Karpas-422 (cell line): ENCODE measurements around the gene KLK4. TPM values are rescaled to one million over a fixed set of nuclear protein-coding genes. Genes with fewer than 3 reads are reported as not detected.

ENCODE experiments used
- DNase-seq: peaks from one replicate; pipeline ENCODE4 v3.0.0-alpha.2; 2015
- H2AFZ ChIP-seq: fragments of 200-600 bp; sonication (generic); 2 replicates; pipeline ENCODE4 v1.6.1; 2014; ENCODE audit warnings: antibody characterized with exemption, low read length, mixed read lengths
- H3K27ac ChIP-seq: fragments of 200-600 bp; sonication (generic); 2 replicates; pipeline ENCODE4 v1.5.1; 2014; ENCODE audit warnings: mild to moderate bottlenecking, low read length, moderate library complexity
- H3K27me3 ChIP-seq: fragments of 200-600 bp; sonication (generic); 2 replicates; pipeline ENCODE4 v1.6.1; 2014; ENCODE audit warnings: low read length, mixed read lengths
- H3K36me3 ChIP-seq: fragments of 200-600 bp; sonication (generic); 2 replicates; pipeline ENCODE4 v1.6.1; 2014; ENCODE audit warnings: low read length, mixed read lengths; ENCODE audit not compliant: insufficient read depth
- H3K4me1 ChIP-seq: fragments of 200-600 bp; sonication (generic); 2 replicates; pipeline ENCODE4 v1.6.1; 2014; ENCODE audit warnings: mild to moderate bottlenecking, low read length, mixed read lengths
- H3K4me2 ChIP-seq: fragments of 200-600 bp; sonication (generic); 2 replicates; pipeline ENCODE4 v1.6.1; 2014; ENCODE audit warnings: low read length, low read depth, mild to moderate bottlenecking; ENCODE audit not compliant: poor library complexity, severe bottlenecking
- H3K4me3 ChIP-seq: fragments of 200-600 bp; sonication (generic); 2 replicates; pipeline ENCODE4 v1.5.1; 2014; ENCODE audit warnings: mild to moderate bottlenecking, antibody characterized with exemption, low read length, mixed read lengths
- H3K79me2 ChIP-seq: fragments of 200-600 bp; sonication (generic); 2 replicates; pipeline ENCODE4 v1.6.1; 2014; ENCODE audit warnings: mild to moderate bottlenecking, low read length, mixed read lengths
- H3K9ac ChIP-seq: fragments of 200-600 bp; sonication (generic); 2 replicates; pipeline ENCODE4 v1.6.0; 2014; ENCODE audit warnings: low read length
- H3K9me2 ChIP-seq: fragments of 200-600 bp; sonication (generic), shearing (Covaris generic); replicated peaks from 2 replicates; pipeline ENCODE4 v1.6.0; 2014; ENCODE audit warnings: mild to moderate bottlenecking, low read length, moderate library complexity; ENCODE audit not compliant: insufficient read depth
- H3K9me3 ChIP-seq: fragments of 300-700, 200-600 bp; sonication (generic); 2 replicates; pipeline ENCODE4 v1.6.1; 2014; ENCODE audit warnings: low read length, mixed read lengths
- H4K20me1 ChIP-seq: fragments of 200-600 bp; sonication (generic); 2 replicates; pipeline ENCODE4 v1.6.1; 2014; ENCODE audit warnings: mild to moderate bottlenecking, antibody characterized with exemption, low read length, low read depth; ENCODE audit not compliant: insufficient read depth
- total RNA-seq: library from RNA; depleted of rRNA; stranded (reverse); fragments of >200 nt; shearing (Covaris generic); gene quantifications from 2 replicates; pipeline ENCODE4 v1.2.3, GENCODE V29; 2014; ENCODE audit warnings: low replicate concordance

Gene KLK4
- total RNA-seq, 1 experiment from 2014 or later: not detected

- H3K79me2 ChIP-seq: no peaks in the 10 kb centered on the region
- H4K20me1 ChIP-seq: no peaks in the 10 kb centered on the region
- H3K4me1 ChIP-seq: no peaks in the 10 kb centered on the region
- no peak overlapping the region for H2AFZ ChIP-seq
- H3K27me3 ChIP-seq: no peaks in the 10 kb centered on the region
- H3K9me3 ChIP-seq: no peaks in the 10 kb centered on the region
- no peak for DNase-seq
- H3K9ac ChIP-seq: no peak overlapping the region
- no peak overlapping the region for H3K27ac ChIP-seq
- H3K9me2 ChIP-seq: no peaks in the 10 kb centered on the region
- no peak overlapping the region for H3K4me3 ChIP-seq
- no peaks in the 10 kb centered on the region for H3K36me3 ChIP-seq
- H3K4me2 ChIP-seq: no peak overlapping the region
Observed at GRCh38 chr19:50889638-50890037, 21.6 kb downstream of the KLK4 start.

DNA sequence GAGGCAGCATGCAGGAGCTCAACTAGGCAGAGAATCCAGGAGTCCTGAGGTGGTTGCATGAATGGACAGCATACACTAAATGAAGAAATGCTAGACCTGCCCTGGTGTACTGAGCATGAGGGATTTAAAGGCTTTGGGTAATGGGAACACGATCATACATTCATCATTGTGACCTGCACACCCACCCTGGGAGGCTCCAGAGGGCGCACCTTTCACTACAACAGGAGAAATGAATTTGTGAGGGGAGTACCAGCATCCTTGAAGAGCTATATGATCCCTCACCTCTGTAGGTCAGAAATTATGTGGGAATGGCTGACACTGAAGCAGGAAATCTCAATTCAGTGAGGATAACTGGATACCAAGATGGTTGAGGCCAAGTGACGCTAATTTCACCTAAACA lies 29.0 kb downstream of the KLK4 start:
- H4K20me1 ChIP-seq: no peaks in the 10 kb centered on the region
- H3K36me3 ChIP-seq: no peaks in the 10 kb centered on the region
- H3K4me3 ChIP-seq: no peak overlapping the region
- H3K9ac ChIP-seq: no peak overlapping the region
- DNase-seq: peak; percentile 67
- H3K27ac ChIP-seq: no peak overlapping the region
- no peaks in the 10 kb centered on the region for H3K79me2 ChIP-seq
- no peaks in the 10 kb centered on the region for H3K27me3 ChIP-seq
- no peaks in the 10 kb centered on the region for H3K9me2 ChIP-seq
- no peaks in the 10 kb centered on the region for H3K4me1 ChIP-seq
- no peak overlapping the region for H2AFZ ChIP-seq
- no peaks in the 10 kb centered on the region for H3K9me3 ChIP-seq
- no peak overlapping the region for H3K4me2 ChIP-seq

DNA sequence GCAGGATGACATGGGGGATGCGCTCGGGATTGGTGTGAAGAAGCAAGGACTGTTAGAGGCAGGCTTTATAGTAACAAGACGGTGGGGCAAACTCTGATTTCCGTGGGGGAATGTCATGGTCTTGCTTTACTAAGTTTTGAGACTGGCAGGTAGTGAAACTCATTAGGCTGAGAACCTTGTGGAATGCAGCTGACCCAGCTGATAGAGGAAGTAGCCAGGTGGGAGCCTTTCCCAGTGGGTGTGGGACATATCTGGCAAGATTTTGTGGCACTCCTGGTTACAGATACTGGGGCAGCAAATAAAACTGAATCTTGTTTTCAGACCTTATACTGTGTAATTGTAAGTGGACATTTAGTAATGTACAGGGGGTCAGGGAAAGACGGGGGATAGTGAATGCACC lies 31.0 kb downstream of the KLK4 start:
- Histone ChIP-seq H3K9me2 (no peaks in the 10 kb centered on the region), H3K4me1 (no peaks in the 10 kb centered on the region)

DNA sequence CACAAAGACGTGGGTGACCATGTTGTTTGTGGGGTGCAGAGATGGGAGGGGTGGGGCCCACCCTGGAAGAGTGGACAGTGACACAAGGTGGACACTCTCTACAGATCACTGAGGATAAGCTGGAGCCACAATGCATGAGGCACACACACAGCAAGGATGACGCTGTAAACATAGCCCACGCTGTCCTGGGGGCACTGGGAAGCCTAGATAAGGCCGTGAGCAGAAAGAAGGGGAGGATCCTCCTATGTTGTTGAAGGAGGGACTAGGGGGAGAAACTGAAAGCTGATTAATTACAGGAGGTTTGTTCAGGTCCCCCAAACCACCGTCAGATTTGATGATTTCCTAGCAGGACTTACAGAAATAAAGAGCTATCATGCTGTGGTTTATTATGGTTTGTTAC lies 32.3 kb downstream of the KLK4 start:
- DNase-seq: no peak
- Histone ChIP-seq H3K9me2 (no peaks in the 10 kb centered on the region), H3K4me1 (no peaks in the 10 kb centered on the region), H4K20me1 (no peaks in the 10 kb centered on the region), H3K9ac (no peak overlapping the region), H3K36me3 (no peaks in the 10 kb centered on the region), H3K79me2 (no peaks in the 10 kb centered on the region), H3K27ac (no peak overlapping the region), H3K4me3 (no peak overlapping the region), H3K4me2 (no peak overlapping the region), H3K27me3 (no peaks in the 10 kb centered on the region), H2AFZ (no peak overlapping the region), H3K9me3 (no peaks in the 10 kb centered on the region)

More for the DNA sequence above, 31.0 kb downstream of the KLK4 start:
- Histone ChIP-seq H3K36me3 (no peaks in the 10 kb centered on the region), H2AFZ (no peak overlapping the region), H3K27ac (no peak overlapping the region), H4K20me1 (no peaks in the 10 kb centered on the region), H3K4me3 (no peak overlapping the region), H3K79me2 (no peaks in the 10 kb centered on the region), H3K9ac (no peak overlapping the region), H3K4me2 (no peak overlapping the region), H3K27me3 (no peaks in the 10 kb centered on the region), H3K9me3 (no peaks in the 10 kb centered on the region)
- DNase-seq: no peak

DNA sequence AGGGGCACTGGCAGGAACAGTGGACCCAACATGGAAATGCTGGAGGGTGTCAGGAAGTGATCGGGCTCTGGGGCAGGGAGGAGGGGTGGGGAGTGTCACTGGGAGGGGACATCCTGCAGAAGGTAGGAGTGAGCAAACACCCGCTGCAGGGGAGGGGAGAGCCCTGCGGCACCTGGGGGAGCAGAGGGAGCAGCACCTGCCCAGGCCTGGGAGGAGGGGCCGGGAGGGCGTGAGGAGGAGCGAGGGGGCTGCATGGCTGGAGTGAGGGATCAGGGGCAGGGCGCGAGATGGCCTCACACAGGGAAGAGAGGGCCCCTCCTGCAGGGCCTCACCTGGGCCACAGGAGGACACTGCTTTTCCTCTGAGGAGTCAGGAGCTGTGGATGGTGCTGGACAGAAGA lies 33.9 kb downstream of the KLK4 start:
- Histone ChIP-seq H3K4me1 (no peaks in the 10 kb centered on the region), H3K4me3 (no peak overlapping the region), H3K79me2 (no peaks in the 10 kb centered on the region), H2AFZ (no peak overlapping the region), H3K4me2 (no peak overlapping the region), H3K27me3 (no peaks in the 10 kb centered on the region), H4K20me1 (no peaks in the 10 kb centered on the region), H3K9me3 (no peaks in the 10 kb centered on the region), H3K27ac (no peak overlapping the region), H3K9me2 (no peaks in the 10 kb centered on the region), H3K9ac (no peak overlapping the region), H3K36me3 (no peaks in the 10 kb centered on the region)
- DNase-seq: no peak

GRCh38 chr19:50876456-50876855 lies 34.7 kb downstream of the KLK4 start:
- H3K27ac ChIP-seq: no peak overlapping the region
- no peak overlapping the region for H3K4me2 ChIP-seq
- H3K4me3 ChIP-seq: no peak overlapping the region
- H3K4me1 ChIP-seq: no peaks in the 10 kb centered on the region
- H3K9me2 ChIP-seq: no peaks in the 10 kb centered on the region
- no peaks in the 10 kb centered on the region for H3K79me2 ChIP-seq
- H4K20me1 ChIP-seq: no peaks in the 10 kb centered on the region
- DNase-seq: no peak
- no peaks in the 10 kb centered on the region for H3K9me3 ChIP-seq
- H2AFZ ChIP-seq: no peak overlapping the region
- no peaks in the 10 kb centered on the region for H3K36me3 ChIP-seq
- no peak overlapping the region for H3K9ac ChIP-seq
- H3K27me3 ChIP-seq: no peaks in the 10 kb centered on the region

DNA sequence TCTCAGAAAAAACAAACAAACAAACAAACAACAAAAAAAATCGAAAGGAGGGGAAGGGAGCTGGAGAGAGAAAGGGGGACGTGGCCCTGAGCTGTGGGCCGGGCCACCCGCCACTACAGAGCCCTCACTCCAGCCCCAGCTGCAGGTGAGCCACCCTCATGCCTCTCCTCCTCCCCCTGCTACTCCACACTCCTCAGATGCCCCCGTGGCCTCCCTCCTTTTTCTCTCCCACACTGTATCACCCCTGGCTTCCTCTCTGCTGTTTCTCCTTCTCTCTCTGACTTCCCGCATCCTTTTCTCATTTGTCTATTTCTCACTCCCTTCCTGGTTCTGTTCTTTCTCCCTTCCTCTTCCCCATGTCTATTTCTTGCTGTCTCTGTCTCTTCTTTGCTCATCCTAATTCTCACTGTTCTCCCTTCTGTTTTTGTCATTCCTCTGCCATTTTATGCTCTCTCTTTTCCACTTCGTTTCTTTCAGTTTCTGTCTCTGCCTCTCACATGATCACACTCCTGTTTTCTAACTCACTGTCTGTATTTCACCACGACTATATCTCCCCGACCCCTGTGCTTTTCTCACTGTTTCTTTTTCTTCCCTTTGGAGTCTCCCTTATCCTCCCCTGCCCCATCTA lies 35.3 kb downstream of the KLK4 start:
- no peak overlapping the region for H3K9ac ChIP-seq
- H3K4me3 ChIP-seq: no peak overlapping the region
- no peak overlapping the region for H3K27ac ChIP-seq
- DNase-seq: no peak
- no peaks in the 10 kb centered on the region for H3K9me3 ChIP-seq
- no peaks in the 10 kb centered on the region for H4K20me1 ChIP-seq
- H2AFZ ChIP-seq: no peak overlapping the region
- no peaks in the 10 kb centered on the region for H3K79me2 ChIP-seq
- H3K4me1 ChIP-seq: no peaks in the 10 kb centered on the region
- no peaks in the 10 kb centered on the region for H3K9me2 ChIP-seq
- no peak overlapping the region for H3K4me2 ChIP-seq
- no peaks in the 10 kb centered on the region for H3K27me3 ChIP-seq
- H3K36me3 ChIP-seq: no peaks in the 10 kb centered on the region

- Histone ChIP-seq H4K20me1 (no peaks in the 10 kb centered on the region), H3K9me2 (no peaks in the 10 kb centered on the region), H3K9me3 (no peaks in the 10 kb centered on the region), H3K4me2 (no peak overlapping the region), H3K79me2 (no peaks in the 10 kb centered on the region), H3K9ac (no peak overlapping the region), H2AFZ (no peak overlapping the region), H3K36me3 (no peaks in the 10 kb centered on the region), H3K27ac (no peak overlapping the region), H3K4me3 (no peak overlapping the region), H3K4me1 (no peaks in the 10 kb centered on the region), H3K27me3 (no peaks in the 10 kb centered on the region)
- no peak for DNase-seq
Observed at GRCh38 chr19:50874211-50874610, 37.0 kb downstream of the KLK4 start.

DNA sequence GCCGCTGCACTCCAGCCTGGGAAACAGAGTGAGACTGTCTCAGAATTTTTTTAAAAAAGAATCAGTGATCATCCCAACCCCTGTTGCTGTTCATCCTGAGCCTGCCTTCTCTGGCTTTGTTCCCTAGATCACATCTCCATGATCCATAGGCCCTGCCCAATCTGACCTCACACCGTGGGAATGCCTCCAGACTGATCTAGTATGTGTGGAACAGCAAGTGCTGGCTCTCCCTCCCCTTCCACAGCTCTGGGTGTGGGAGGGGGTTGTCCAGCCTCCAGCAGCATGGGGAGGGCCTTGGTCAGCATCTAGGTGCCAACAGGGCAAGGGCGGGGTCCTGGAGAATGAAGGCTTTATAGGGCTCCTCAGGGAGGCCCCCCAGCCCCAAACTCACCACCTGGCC lies 38.1 kb downstream of the KLK4 start, which contains the start of gene KLK2:
Gene KLK2, plus strand, starts transcription at position 384 of the 400 bp plus-strand sequence. CDS start 35 bp downstream, outside the sequence.
- Histone ChIP-seq H4K20me1 (no peaks in the 10 kb centered on the region), H2AFZ (no peak within 1 kb of the TSS), H3K9ac (no peak within 1 kb of the TSS), H3K4me2 (no peak within 1 kb of the TSS), H3K36me3 (no peaks in the 10 kb centered on the region), H3K79me2 (no peaks in the 10 kb centered on the region), H3K27ac (no peak within 1 kb of the TSS), H3K9me3 (no peaks in the 10 kb centered on the region), H3K9me2 (no peaks in the 10 kb centered on the region), H3K27me3 (no peaks in the 10 kb centered on the region), H3K4me1 (no peaks in the 10 kb centered on the region), H3K4me3 (no peak within 1 kb of the TSS)
- DNase-seq: no peak
